HEK293 (cell line): ENCODE data around the gene FAM177B.

Experiments used
- CTCF ChIP-seq: fragments of 450-650 bp; formaldehyde crosslinking; IDR thresholded peaks from 2 replicates; pipeline ENCODE4 v1.5.1; 2016; ENCODE audit warnings: missing biosample characterization, missing genetic modification characterization
- TCF7L2 ChIP-seq: IDR thresholded peaks from 2 replicates; pipeline ENCODE4 v1.6.1; 2011; ENCODE audit warnings: low read depth, mild to moderate bottlenecking, inconsistent platforms, low read length, moderate library complexity, borderline replicate concordance
- YY1 ChIP-seq: fragments of 450-650 bp; formaldehyde crosslinking; IDR thresholded peaks from 2 replicates; pipeline ENCODE4 v1.5.1; 2018; ENCODE audit warnings: missing biosample characterization, missing genetic modification characterization
- ZFP37 ChIP-seq: fragments of 450-650 bp; formaldehyde crosslinking; IDR thresholded peaks from 2 replicates; pipeline ENCODE4 v1.5.1; 2016; ENCODE audit warnings: missing biosample characterization, missing genetic modification characterization
- ZNF112 ChIP-seq: fragments of 450-650 bp; formaldehyde crosslinking; IDR thresholded peaks from 2 replicates; pipeline ENCODE4 v1.5.0; 2017; ENCODE audit warnings: missing biosample characterization, missing genetic modification characterization
- ZNF121 ChIP-seq: fragments of 450-650 bp; formaldehyde crosslinking; IDR thresholded peaks from 2 replicates; pipeline ENCODE4 v1.5.1; 2016; ENCODE audit warnings: missing biosample characterization, missing genetic modification characterization
- ZNF292 ChIP-seq: fragments of 450-650 bp; formaldehyde crosslinking; IDR thresholded peaks from 2 replicates; pipeline ENCODE4 v1.5.1; 2016; ENCODE audit warnings: low read depth, missing biosample characterization, missing genetic modification characterization, borderline replicate concordance
- ZNF362 ChIP-seq: fragments of 450-650 bp; formaldehyde crosslinking; IDR thresholded peaks from 2 replicates; pipeline ENCODE4 v1.5.1; 2016; ENCODE audit warnings: missing biosample characterization, missing genetic modification characterization
- ZNF843 ChIP-seq: fragments of 450-650 bp; formaldehyde crosslinking; IDR thresholded peaks from 2 replicates; pipeline ENCODE4 v1.5.1; 2016; ENCODE audit warnings: missing biosample characterization, missing genetic modification characterization

- TF ChIP-seq ZNF292, result no peak
- no peak for TF ChIP-seq TCF7L2
- no peak for TF ChIP-seq YY1 (tag by site-specific recombination)
- TF ChIP-seq ZNF121, result no peak
- TF ChIP-seq CTCF (tag by site-specific recombination), result no peak
- TF ChIP-seq ZFP37, result no peak
- TF ChIP-seq ZNF843 (tag by site-specific recombination), result no peak
- TF ChIP-seq ZNF112, result no peak
- TF ChIP-seq ZNF362 (tag by site-specific recombination), result no peak
Observed at GRCh38 chr1:222777463-222777862, 40.5 kb downstream of the FAM177B start.
